OCI-LY7 (cell line): ENCODE results near the gene SETD1B.

Experiments
- EZH2phosphoT487 ChIP-seq: fragments of 200-600 bp; sonication (generic); IDR thresholded peaks from 2 replicates; pipeline ENCODE4 v1.6.1; 2018; ENCODE audit warnings: low read depth, borderline replicate concordance, mild to moderate bottlenecking, mixed run types, antibody characterized with exemption, low read length, moderate library complexity, mixed read lengths
- TF ChIP-seq, protein P1 (sequence below): fragments of 200-600 bp; sonication (generic); conservative IDR thresholded peaks from 2 replicates; pipeline ENCODE4 v1.5.1; 2014; ENCODE audit warnings: mild to moderate bottlenecking, antibody characterized with exemption, low read length, moderate library complexity, mixed read lengths

DNA sequence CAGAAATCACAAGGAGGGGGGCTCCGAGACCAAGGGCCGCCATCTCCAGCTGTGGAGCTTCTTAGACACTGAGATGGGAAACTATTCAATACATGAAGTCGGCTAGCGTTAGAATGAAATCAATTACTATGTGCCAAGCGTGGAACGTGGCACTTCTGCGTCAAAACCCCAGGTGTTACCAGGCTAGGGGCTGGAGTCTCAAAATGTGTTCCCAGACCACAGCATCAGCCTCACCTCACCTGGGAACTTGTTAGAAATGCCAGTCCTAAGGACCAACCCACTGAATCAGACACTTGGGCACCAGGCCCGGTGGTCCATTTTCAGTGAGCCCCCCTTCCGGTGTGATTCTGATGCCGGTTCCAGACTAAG lies 5.0 kb upstream of the SETD1B start:
- TF ChIP-seq, protein P1, sequence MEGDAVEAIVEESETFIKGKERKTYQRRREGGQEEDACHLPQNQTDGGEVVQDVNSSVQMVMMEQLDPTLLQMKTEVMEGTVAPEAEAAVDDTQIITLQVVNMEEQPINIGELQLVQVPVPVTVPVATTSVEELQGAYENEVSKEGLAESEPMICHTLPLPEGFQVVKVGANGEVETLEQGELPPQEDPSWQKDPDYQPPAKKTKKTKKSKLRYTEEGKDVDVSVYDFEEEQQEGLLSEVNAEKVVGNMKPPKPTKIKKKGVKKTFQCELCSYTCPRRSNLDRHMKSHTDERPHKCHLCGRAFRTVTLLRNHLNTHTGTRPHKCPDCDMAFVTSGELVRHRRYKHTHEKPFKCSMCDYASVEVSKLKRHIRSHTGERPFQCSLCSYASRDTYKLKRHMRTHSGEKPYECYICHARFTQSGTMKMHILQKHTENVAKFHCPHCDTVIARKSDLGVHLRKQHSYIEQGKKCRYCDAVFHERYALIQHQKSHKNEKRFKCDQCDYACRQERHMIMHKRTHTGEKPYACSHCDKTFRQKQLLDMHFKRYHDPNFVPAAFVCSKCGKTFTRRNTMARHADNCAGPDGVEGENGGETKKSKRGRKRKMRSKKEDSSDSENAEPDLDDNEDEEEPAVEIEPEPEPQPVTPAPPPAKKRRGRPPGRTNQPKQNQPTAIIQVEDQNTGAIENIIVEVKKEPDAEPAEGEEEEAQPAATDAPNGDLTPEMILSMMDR, result no peak
- TF ChIP-seq EZH2phosphoT487, result no peak
